ENCODE results near the gene PPM1J. TPM values are rescaled to one million over a fixed set of nuclear protein-coding genes. Genes with fewer than 3 reads are reported as not detected.

Gene PPM1J
- total RNA-seq, 1 donor from 2014 or later, result 1.8 TPM

- Histone ChIP-seq H3K36me3 (no peaks in the 10 kb centered on the region), H2AFZ (replicated peaks) (no peak overlapping the region), H3K27ac (no peak overlapping the region), H3K9ac (no peak overlapping the region), H3K4me2 (peak overlapping the region; percentile 94), H3F3A (ENCODE audit: low read depth) (peaks cover 37% of the 10 kb centered on the region), H3K4me3 (peak overlapping the region; percentile 81), H4K20me1 (ENCODE audit: low read depth) (peaks cover 18% of the 10 kb centered on the region), H3K9me3 (ENCODE audit: low read depth) (no peaks in the 10 kb centered on the region), H3K4me1 (peaks cover 32% of the 10 kb centered on the region), H3K79me2 (ENCODE audit: low read depth) (peaks cover 49% of the 10 kb centered on the region), H3K27me3 (no peaks in the 10 kb centered on the region)
- H3K4me1 Mint-ChIP-seq, result peaks cover 33% of the 10 kb centered on the region
- H3K36me3 Mint-ChIP-seq, result peaks cover 31% of the 10 kb centered on the region
- H3K27me3 Mint-ChIP-seq (ENCODE audit: insufficient read depth, low read depth), result peaks cover 3% of the 10 kb centered on the region
- no peak for TF ChIP-seq EZH2 (IDR thresholded peaks at IDR 0.05)
- TF ChIP-seq EZH2phosphoT487 (IDR thresholded peaks at IDR 0.05), result no peak
- TF ChIP-seq, protein P1, sequence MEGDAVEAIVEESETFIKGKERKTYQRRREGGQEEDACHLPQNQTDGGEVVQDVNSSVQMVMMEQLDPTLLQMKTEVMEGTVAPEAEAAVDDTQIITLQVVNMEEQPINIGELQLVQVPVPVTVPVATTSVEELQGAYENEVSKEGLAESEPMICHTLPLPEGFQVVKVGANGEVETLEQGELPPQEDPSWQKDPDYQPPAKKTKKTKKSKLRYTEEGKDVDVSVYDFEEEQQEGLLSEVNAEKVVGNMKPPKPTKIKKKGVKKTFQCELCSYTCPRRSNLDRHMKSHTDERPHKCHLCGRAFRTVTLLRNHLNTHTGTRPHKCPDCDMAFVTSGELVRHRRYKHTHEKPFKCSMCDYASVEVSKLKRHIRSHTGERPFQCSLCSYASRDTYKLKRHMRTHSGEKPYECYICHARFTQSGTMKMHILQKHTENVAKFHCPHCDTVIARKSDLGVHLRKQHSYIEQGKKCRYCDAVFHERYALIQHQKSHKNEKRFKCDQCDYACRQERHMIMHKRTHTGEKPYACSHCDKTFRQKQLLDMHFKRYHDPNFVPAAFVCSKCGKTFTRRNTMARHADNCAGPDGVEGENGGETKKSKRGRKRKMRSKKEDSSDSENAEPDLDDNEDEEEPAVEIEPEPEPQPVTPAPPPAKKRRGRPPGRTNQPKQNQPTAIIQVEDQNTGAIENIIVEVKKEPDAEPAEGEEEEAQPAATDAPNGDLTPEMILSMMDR (IDR thresholded peaks at IDR 0.05), result no peak
- no peak for DNase-seq (ENCODE audit: low spot score)
- peaks cover 12% of the 10 kb centered on the region for H3K9me3 Mint-ChIP-seq
- peak overlapping the region; percentile 87 for H3K4me3 Mint-ChIP-seq
- no peak overlapping the region for H3K27ac Mint-ChIP-seq
Observed at GRCh38 chr1:112676543-112676942, 38.6 kb downstream of the PPM1J start.

GRCh38 chr1:112675728-112676381 lies 39.3 kb downstream of the PPM1J start:
- Histone ChIP-seq H3K4me3 (peak overlapping the region; percentile 81), H3F3A (ENCODE audit: low read depth) (peaks cover 38% of the 10 kb centered on the region), H3K36me3 (peaks cover 2% of the 10 kb centered on the region), H3K27me3 (no peaks in the 10 kb centered on the region), H3K4me1 (peaks cover 32% of the 10 kb centered on the region), H2AFZ (replicated peaks) (peak overlapping the region; percentile 93), H4K20me1 (ENCODE audit: low read depth) (peaks cover 18% of the 10 kb centered on the region), H3K79me2 (ENCODE audit: low read depth) (peaks cover 49% of the 10 kb centered on the region), H3K9ac (peak overlapping the region; percentile 66), H3K4me2 (peak overlapping the region; percentile 94), H3K27ac (no peak overlapping the region), H3K9me3 (ENCODE audit: low read depth) (no peaks in the 10 kb centered on the region)
- H3K27ac Mint-ChIP-seq, result no peak overlapping the region
- peaks cover 33% of the 10 kb centered on the region for H3K36me3 Mint-ChIP-seq
- H3K4me3 Mint-ChIP-seq, result peak overlapping the region; percentile 87
- peaks cover 11% of the 10 kb centered on the region for H3K9me3 Mint-ChIP-seq
- peaks cover 33% of the 10 kb centered on the region for H3K4me1 Mint-ChIP-seq
- H3K27me3 Mint-ChIP-seq (ENCODE audit: insufficient read depth, low read depth), result peaks cover 3% of the 10 kb centered on the region
- no peak for TF ChIP-seq EZH2 (IDR thresholded peaks at IDR 0.05)
- TF ChIP-seq, protein P1 (IDR thresholded peaks at IDR 0.05), result no peak
- TF ChIP-seq EZH2phosphoT487 (IDR thresholded peaks at IDR 0.05), result no peak
- DNase-seq (ENCODE audit: low spot score), result no peak

DNA sequence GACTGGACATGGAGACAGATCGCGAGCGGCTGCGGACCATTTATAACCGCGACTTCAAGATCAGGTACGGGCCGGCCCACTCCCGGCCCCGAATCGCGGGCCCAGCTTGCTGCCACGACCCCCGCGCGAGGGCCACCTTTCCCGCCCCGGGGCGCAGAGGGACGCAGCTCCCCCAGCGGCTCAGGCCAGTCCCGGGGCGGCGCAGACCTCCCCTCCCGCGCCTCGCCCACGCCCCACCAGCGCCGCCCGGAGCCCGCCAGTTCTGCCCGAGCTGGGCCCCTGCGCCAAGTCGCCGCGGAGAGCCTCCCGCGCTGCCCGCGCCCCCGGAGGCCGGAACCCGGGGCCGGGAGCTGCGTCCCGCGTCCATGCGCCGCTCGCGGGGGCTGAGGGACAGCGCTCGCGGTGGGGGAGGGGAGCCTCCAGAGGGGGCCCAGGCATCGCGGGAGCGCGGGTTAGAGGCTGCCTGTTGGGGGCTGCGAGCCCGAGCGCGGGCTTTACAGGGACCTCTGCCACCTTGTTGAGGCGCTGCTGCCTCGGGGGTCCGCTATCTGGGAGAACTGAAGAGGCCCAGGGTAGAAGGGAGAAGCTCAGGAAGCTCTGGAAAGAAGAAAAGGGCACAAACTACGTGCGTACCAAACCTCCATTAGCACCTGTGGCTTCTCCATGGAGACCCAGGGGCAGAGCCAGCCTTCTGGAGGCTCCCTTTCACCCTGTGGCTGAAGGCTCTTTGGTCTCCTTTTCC lies 40.0 kb downstream of the PPM1J start:
- peaks cover 48% of the 10 kb centered on the region for H3K79me2 ChIP-seq (ENCODE audit: low read depth)
- H3K27me3 ChIP-seq, result no peaks in the 10 kb centered on the region
- peak overlapping the region; percentile 97 for H3K27ac Mint-ChIP-seq
- H3K36me3 Mint-ChIP-seq, result peaks cover 37% of the 10 kb centered on the region
- H3K27ac ChIP-seq, result peak overlapping the region; percentile 88
- peaks cover 3% of the 10 kb centered on the region for H3K27me3 Mint-ChIP-seq (ENCODE audit: insufficient read depth, low read depth)
- peak overlapping the region; percentile 93 for H2AFZ ChIP-seq (replicated peaks)
- H3K4me1 Mint-ChIP-seq, result peaks cover 33% of the 10 kb centered on the region
- peak overlapping the region; percentile 66 for H3K9ac ChIP-seq
- H3K4me3 Mint-ChIP-seq, result peak overlapping the region; percentile 96
- peaks cover 38% of the 10 kb centered on the region for H3F3A ChIP-seq (ENCODE audit: low read depth)
- peak overlapping the region; percentile 94 for H3K4me2 ChIP-seq
- no peaks in the 10 kb centered on the region for H3K9me3 ChIP-seq (ENCODE audit: low read depth)
- no peak for TF ChIP-seq EZH2 (IDR thresholded peaks at IDR 0.05)
- TF ChIP-seq, protein P1 (IDR thresholded peaks at IDR 0.05), result peak; percentile 34
- H3K4me3 ChIP-seq, result peak overlapping the region; percentile 81
- H3K9me3 Mint-ChIP-seq, result peaks cover 8% of the 10 kb centered on the region
- peak; percentile 85 for DNase-seq (ENCODE audit: low spot score)
- peaks cover 5% of the 10 kb centered on the region for H3K36me3 ChIP-seq
- H4K20me1 ChIP-seq (ENCODE audit: low read depth), result peaks cover 18% of the 10 kb centered on the region
- H3K4me1 ChIP-seq, result peaks cover 32% of the 10 kb centered on the region
